HepG2 (cell line): Measurements from ENCODE around the gene RDH12. TPM values are rescaled to one million over a fixed set of nuclear protein-coding genes. Genes with fewer than 3 reads are reported as not detected.

Experiments used
- KMT2A ChIP-seq: sonication (generic); formaldehyde crosslinking; IDR thresholded peaks from 2 replicates; pipeline ENCODE4 v1.4.0; 2020; ENCODE audit warnings: missing genetic modification reagents
- MIER2 ChIP-seq: IDR thresholded peaks from 2 replicates; pipeline ENCODE4 v1.6.1; 2016; ENCODE audit warnings: missing biosample characterization, missing genetic modification reagents
- NCOA2 ChIP-seq: sonication (generic); formaldehyde crosslinking; IDR thresholded peaks from 2 replicates; pipeline ENCODE4 v1.8.0; 2022; ENCODE audit warnings: inconsistent platforms
- NR2C2 ChIP-seq: sonication (generic); formaldehyde crosslinking; IDR thresholded peaks from 2 replicates; pipeline ENCODE4 v1.4.0; 2020; ENCODE audit warnings: missing genetic modification reagents, mild to moderate bottlenecking, moderate library complexity, borderline replicate concordance
- PHF20 ChIP-seq: sonication (generic); formaldehyde crosslinking; IDR thresholded peaks from 2 replicates; pipeline ENCODE4 v1.5.0; 2020; ENCODE audit warnings: mild to moderate bottlenecking, missing genetic modification reagents
- ZBTB8A ChIP-seq: sonication (generic); formaldehyde crosslinking; IDR thresholded peaks from 2 replicates; pipeline ENCODE4 v1.4.0; 2020; ENCODE audit warnings: mild to moderate bottlenecking, low read depth, missing genetic modification reagents, borderline replicate concordance
- ZC3H13 ChIP-seq: sonication (generic); formaldehyde crosslinking; IDR thresholded peaks from 2 replicates; pipeline ENCODE4 v1.8.1; 2023; ENCODE audit warnings: mild to moderate bottlenecking, missing genetic modification reagents, moderate library complexity
- ZNF382 ChIP-seq: sonication (generic); formaldehyde crosslinking; IDR thresholded peaks from 2 replicates; pipeline ENCODE4 v1.5.0; 2020; ENCODE audit warnings: missing genetic modification reagents, mild to moderate bottlenecking, borderline replicate concordance
- ZNF431 ChIP-seq: sonication (generic); formaldehyde crosslinking; IDR thresholded peaks from 2 replicates; pipeline ENCODE4 v1.9.0; 2022; ENCODE audit warnings: missing genetic modification reagents, low read depth, mild to moderate bottlenecking, borderline replicate concordance
- ZNF619 ChIP-seq: sonication (generic); formaldehyde crosslinking; IDR thresholded peaks from 2 replicates; pipeline ENCODE4 v1.4.0; 2020; ENCODE audit warnings: mild to moderate bottlenecking, missing genetic modification reagents
- ZNF75D ChIP-seq: sonication (generic); formaldehyde crosslinking; IDR thresholded peaks from 2 replicates; pipeline ENCODE4 v1.8.1; 2023; ENCODE audit warnings: missing genetic modification reagents, mild to moderate bottlenecking, borderline replicate concordance
- polyA plus RNA-seq, 8 experiments: library from polyadenylated mRNA; depleted of rRNA in 3 of 8; stranded (reverse) in 7 of 8; unstranded in 1 of 8; fragments of >200 nt; fragmentation: Illumina TruSeq in 4 of 8; extraction: Trizol in 4 of 8; gene quantifications; 2 replicates each; pipeline versions ENCODE4 v1.2.1 to v1.2.3, GENCODE V29; 2011 to 2016; ENCODE audit warnings: low read depth in 4 of 8, missing spikeins in 1 of 8, mixed read lengths in 1 of 8; ENCODE audit not compliant: insufficient read depth in 1 of 8
- total RNA-seq, 5 experiments: library from RNA; depleted of rRNA; stranded (reverse); fragments of >200 nt; fragmentation: Illumina TruSeq; extraction: Trizol; gene quantifications; 2 replicates each; pipeline ENCODE4 v1.2.3, GENCODE V29; 2016; ENCODE audit warnings: low read depth in 1 of 5
- TF ChIP-seq, protein P1 (sequence below): sonication (generic); formaldehyde crosslinking; IDR thresholded peaks from 2 replicates; pipeline ENCODE4 v1.5.0; 2020; ENCODE audit warnings: mild to moderate bottlenecking, missing genetic modification reagents, borderline replicate concordance
- TF ChIP-seq, protein P2 (sequence below): sonication (generic); formaldehyde crosslinking; IDR thresholded peaks from 2 replicates; pipeline ENCODE4 v1.4.0; 2020; ENCODE audit warnings: missing genetic modification reagents
- TF ChIP-seq, protein P3 (sequence below): sonication (generic); formaldehyde crosslinking; conservative IDR thresholded peaks from 2 replicates; pipeline ENCODE4 v1.8.1; 2023; ENCODE audit warnings: missing genetic modification reagents
- TF ChIP-seq, protein P4 (sequence below): fragments of 450-650 bp; IDR thresholded peaks from 2 replicates; pipeline ENCODE4 v1.6.1; 2016

The RDH12 gene
- total and polyA plus RNA-seq, 2 of the 13 experiments (the other 11 are each of a cell fraction or from before 2014, with no cell fraction given): 1.6 to 2.1 TPM

DNA sequence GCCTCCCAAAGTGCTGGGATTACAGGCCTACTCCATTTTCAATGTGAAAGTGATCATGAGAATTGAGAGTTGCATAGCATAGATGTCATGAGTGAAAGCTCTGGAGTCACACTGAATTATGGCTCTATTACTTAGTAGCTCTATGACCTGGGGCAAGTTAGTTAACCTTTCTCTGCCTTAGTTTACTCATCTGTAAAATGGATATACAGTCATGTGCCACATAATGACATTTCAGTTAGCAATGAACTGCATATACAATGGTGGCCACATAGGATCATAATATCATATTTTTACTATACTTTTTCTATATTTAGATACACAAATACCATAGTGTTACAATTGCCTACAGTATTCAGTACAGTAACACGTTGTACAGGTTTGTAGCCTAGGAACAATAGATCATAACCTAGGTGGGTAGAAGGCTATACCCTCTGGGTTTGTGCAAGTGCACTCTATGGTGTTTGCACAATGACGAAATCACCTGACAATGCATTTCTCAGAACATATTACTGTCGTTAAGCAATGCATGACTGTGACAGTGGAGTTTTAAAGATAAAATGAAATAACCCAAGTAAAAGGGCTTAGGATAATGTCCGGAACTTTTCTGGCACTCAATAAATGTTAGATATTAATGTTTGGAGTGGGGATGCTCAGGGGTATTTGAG, 61.6 kb downstream of the RDH12 start (continued):
- TF ChIP-seq, protein P1, sequence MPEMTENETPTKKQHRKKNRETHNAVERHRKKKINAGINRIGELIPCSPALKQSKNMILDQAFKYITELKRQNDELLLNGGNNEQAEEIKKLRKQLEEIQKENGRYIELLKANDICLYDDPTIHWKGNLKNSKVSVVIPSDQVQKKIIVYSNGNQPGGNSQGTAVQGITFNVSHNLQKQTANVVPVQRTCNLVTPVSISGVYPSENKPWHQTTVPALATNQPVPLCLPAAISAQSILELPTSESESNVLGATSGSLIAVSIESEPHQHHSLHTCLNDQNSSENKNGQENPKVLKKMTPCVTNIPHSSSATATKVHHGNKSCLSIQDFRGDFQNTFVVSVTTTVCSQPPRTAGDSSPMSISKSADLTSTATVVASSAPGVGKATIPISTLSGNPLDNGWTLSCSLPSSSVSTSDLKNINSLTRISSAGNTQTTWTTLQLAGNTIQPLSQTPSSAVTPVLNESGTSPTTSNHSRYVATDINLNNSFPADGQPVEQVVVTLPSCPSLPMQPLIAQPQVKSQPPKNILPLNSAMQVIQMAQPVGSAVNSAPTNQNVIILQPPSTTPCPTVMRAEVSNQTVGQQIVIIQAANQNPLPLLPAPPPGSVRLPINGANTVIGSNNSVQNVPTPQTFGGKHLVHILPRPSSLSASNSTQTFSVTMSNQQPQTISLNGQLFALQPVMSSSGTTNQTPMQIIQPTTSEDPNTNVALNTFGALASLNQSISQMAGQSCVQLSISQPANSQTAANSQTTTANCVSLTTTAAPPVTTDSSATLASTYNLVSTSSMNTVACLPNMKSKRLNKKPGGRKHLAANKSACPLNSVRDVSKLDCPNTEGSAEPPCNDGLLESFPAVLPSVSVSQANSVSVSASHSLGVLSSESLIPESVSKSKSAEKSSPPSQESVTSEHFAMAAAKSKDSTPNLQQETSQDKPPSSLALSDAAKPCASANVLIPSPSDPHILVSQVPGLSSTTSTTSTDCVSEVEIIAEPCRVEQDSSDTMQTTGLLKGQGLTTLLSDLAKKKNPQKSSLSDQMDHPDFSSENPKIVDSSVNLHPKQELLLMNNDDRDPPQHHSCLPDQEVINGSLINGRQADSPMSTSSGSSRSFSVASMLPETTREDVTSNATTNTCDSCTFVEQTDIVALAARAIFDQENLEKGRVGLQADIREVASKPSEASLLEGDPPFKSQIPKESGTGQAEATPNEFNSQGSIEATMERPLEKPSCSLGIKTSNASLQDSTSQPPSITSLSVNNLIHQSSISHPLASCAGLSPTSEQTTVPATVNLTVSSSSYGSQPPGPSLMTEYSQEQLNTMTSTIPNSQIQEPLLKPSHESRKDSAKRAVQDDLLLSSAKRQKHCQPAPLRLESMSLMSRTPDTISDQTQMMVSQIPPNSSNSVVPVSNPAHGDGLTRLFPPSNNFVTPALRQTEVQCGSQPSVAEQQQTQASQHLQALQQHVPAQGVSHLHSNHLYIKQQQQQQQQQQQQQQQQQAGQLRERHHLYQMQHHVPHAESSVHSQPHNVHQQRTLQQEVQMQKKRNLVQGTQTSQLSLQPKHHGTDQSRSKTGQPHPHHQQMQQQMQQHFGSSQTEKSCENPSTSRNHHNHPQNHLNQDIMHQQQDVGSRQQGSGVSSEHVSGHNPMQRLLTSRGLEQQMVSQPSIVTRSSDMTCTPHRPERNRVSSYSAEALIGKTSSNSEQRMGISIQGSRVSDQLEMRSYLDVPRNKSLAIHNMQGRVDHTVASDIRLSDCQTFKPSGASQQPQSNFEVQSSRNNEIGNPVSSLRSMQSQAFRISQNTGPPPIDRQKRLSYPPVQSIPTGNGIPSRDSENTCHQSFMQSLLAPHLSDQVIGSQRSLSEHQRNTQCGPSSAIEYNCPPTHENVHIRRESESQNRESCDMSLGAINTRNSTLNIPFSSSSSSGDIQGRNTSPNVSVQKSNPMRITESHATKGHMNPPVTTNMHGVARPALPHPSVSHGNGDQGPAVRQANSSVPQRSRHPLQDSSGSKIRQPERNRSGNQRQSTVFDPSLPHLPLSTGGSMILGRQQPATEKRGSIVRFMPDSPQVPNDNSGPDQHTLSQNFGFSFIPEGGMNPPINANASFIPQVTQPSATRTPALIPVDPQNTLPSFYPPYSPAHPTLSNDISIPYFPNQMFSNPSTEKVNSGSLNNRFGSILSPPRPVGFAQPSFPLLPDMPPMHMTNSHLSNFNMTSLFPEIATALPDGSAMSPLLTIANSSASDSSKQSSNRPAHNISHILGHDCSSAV (CRISPR knock-in tag): no peak
- TF ChIP-seq KMT2A (CRISPR knock-in tag) (no peak), ZNF619 (CRISPR knock-in tag) (no peak), ZNF75D (CRISPR knock-in tag) (no peak), ZNF431 (CRISPR knock-in tag) (no peak), NR2C2 (CRISPR knock-in tag) (no peak), MIER2 (CRISPR knock-in tag) (no peak), ZBTB8A (CRISPR knock-in tag) (no peak), ZC3H13 (CRISPR knock-in tag) (no peak), ZNF382 (CRISPR knock-in tag) (no peak), PHF20 (CRISPR knock-in tag) (no peak), NCOA2 (CRISPR knock-in tag) (no peak)
- TF ChIP-seq, protein P2, sequence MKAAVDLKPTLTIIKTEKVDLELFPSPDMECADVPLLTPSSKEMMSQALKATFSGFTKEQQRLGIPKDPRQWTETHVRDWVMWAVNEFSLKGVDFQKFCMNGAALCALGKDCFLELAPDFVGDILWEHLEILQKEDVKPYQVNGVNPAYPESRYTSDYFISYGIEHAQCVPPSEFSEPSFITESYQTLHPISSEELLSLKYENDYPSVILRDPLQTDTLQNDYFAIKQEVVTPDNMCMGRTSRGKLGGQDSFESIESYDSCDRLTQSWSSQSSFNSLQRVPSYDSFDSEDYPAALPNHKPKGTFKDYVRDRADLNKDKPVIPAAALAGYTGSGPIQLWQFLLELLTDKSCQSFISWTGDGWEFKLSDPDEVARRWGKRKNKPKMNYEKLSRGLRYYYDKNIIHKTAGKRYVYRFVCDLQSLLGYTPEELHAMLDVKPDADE (CRISPR knock-in tag): no peak
- TF ChIP-seq, protein P3, sequence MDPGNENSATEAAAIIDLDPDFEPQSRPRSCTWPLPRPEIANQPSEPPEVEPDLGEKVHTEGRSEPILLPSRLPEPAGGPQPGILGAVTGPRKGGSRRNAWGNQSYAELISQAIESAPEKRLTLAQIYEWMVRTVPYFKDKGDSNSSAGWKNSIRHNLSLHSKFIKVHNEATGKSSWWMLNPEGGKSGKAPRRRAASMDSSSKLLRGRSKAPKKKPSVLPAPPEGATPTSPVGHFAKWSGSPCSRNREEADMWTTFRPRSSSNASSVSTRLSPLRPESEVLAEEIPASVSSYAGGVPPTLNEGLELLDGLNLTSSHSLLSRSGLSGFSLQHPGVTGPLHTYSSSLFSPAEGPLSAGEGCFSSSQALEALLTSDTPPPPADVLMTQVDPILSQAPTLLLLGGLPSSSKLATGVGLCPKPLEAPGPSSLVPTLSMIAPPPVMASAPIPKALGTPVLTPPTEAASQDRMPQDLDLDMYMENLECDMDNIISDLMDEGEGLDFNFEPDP (CRISPR knock-in tag): no peak
- TF ChIP-seq, protein P4, sequence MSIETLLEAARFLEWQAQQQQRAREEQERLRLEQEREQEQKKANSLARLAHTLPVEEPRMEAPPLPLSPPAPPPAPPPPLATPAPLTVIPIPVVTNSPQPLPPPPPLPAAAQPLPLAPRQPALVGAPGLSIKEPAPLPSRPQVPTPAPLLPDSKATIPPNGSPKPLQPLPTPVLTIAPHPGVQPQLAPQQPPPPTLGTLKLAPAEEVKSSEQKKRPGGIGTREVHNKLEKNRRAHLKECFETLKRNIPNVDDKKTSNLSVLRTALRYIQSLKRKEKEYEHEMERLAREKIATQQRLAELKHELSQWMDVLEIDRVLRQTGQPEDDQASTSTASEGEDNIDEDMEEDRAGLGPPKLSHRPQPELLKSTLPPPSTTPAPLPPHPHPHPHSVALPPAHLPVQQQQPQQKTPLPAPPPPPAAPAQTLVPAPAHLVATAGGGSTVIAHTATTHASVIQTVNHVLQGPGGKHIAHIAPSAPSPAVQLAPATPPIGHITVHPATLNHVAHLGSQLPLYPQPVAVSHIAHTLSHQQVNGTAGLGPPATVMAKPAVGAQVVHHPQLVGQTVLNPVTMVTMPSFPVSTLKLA: no peak
